Fibroblast of villous mesenchyme (primary cell): ENCODE results near the gene PNO1. TPM values are rescaled to one million over a fixed set of nuclear protein-coding genes. Genes with fewer than 3 reads are reported as not detected.

ENCODE experiments used
- DNase-seq: peaks from one replicate; pipeline ENCODE4 v3.0.0-alpha.2; 2010; ENCODE audit warnings: low read depth
- H3K4me3 ChIP-seq: 2 replicates; pipeline ENCODE4 v1.5.1; 2011; ENCODE audit warnings: low read depth, mild to moderate bottlenecking, low read length
- CTCF ChIP-seq: IDR thresholded peaks from 2 replicates; pipeline ENCODE4 v1.5.1; 2012; ENCODE audit warnings: low read depth, mild to moderate bottlenecking, low read length; ENCODE audit not compliant: insufficient read depth
- total RNA-seq: library from RNA; depleted of rRNA; stranded (reverse); fragments of >200 nt; gene quantifications from 2 replicates; pipeline ENCODE4 v1.2.3, GENCODE V29; 2012

Gene PNO1
- total RNA-seq, 1 donor, result 13.4 TPM

DNA sequence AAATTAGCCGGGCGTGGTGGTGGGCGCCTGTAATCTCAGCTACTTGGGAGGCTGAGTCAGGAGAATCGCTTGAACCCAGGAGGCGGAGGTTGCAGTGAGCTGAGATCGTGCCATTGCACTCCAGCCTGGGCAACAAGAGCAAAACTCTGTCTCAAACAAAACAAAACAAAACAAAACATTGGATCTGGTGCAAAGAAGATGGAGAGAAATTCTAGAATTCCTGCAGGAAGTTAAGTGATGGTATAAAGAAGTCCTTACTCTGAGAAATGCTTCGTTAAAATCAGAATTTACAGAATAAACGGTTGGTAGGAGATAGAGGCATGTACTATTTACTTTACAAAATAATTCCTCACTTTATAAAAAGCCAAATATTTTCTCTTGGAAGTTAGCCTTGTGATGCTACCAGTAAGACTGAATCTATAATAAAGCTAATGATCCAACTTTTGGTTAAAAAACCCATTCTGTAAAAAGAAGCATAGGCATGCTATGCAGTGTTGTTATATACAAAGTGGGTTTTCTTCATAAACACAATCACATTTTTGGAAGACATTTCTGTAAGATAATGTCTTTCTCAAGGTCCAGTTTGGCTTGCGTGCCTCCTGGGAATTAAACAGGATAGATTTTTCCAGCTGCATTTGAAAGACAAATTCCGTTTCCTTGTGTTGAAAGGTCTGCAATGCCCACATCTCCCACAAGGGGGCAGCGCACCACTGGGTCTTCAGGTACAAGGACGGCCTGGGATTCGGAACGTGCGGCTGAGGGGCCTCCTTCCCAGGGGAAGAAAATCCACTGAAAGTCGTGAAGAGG lies 35.6 kb upstream of the PNO1 start:
- TF ChIP-seq CTCF, result peak; percentile 98
- peak; percentile 89 for DNase-seq
- H3K4me3 ChIP-seq, result no peak overlapping the region

GRCh38 chr2:68122680-68122964 lies 35.1 kb upstream of the PNO1 start:
- no peak overlapping the region for H3K4me3 ChIP-seq
- no peak for DNase-seq
- no peak for TF ChIP-seq CTCF

DNA sequence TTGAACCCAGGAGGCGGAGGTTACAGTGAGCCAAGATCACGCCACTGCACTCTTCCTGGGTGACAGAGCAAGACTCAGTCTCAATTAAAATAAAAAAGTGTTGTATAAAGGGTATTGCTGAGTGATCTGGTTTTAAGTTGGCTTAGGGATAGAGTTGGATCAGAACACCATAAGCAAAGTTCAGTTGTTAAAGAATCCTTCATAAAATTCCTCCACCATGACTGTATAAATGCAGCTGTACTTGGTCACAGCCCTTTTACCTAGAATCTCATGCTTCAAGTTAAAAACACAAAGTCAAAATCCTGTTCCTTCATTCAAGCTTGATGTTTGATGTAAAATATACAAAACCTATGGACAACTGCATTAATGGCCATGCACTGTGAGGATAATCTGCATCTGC lies 33.4 kb upstream of the PNO1 start:
- no peak overlapping the region for H3K4me3 ChIP-seq
- TF ChIP-seq CTCF, result no peak
- no peak for DNase-seq

GRCh38 chr2:68125821-68126220 lies 31.9 kb upstream of the PNO1 start:
- peak; percentile 21 for DNase-seq
- TF ChIP-seq CTCF, result no peak
- H3K4me3 ChIP-seq, result no peak overlapping the region

- H3K4me3 ChIP-seq, result no peak overlapping the region
- no peak for DNase-seq
- TF ChIP-seq CTCF, result no peak
These were observed 31.1 kb upstream of the PNO1 start for GRCh38 chr2:68126561-68126960.

GRCh38 chr2:68127358-68128242 lies 30.1 kb upstream of the PNO1 start:
- H3K4me3 ChIP-seq, result no peak overlapping the region
- no peak for DNase-seq
- no peak for TF ChIP-seq CTCF
